NOMO-1 (cell line): ENCODE measurements around the gene TLE4.

Experiments
- DNase-seq, 2 experiments: peaks; one replicate each; lab custom pipeline; 2025; ENCODE audit not compliant: unreplicated experiment in 2 of 2; lab: John Stamatoyannopoulos, UW

The TLE4 gene

DNA sequence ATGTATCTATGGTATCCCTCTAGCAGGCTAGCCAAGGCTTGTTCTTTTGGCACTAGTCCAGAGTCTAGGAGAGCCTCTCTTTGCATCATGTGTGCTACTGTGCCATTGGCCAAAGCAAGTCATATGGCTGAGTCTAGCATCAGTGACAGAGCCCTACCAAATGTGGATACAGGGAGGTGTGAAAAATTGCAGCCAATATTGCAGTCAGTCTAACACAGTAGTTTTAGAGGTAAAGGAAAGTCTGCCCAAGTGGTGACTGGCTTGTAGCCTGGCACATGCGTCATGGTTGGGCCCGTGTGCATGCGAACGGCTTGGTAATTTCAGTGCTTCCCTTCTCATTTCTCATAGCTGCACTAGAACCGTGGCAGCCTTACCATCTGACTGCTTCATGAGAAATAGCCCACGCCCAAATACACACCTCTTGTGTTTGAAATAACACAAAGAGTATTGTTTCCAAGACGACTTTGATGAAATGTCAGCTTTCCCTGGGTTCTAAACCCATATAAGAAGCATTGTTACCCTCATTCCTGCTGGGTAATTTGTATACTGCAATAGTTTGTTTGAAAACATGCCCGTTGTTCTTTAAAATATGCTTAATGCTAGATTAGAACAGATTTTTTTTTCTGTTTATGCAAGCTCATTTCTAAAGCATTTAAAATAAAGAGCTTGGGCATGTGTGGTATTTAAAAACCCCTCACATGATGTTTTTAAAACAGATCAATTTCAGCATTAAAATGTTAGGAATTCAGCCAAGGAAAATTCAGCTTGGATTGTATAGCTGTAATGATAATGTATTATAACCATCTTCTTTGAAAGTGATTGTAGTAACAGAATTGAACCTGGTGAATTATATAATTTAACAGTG lies 113.2 kb downstream of the TLE4 start:
- DNase-seq, result no peak

DNA sequence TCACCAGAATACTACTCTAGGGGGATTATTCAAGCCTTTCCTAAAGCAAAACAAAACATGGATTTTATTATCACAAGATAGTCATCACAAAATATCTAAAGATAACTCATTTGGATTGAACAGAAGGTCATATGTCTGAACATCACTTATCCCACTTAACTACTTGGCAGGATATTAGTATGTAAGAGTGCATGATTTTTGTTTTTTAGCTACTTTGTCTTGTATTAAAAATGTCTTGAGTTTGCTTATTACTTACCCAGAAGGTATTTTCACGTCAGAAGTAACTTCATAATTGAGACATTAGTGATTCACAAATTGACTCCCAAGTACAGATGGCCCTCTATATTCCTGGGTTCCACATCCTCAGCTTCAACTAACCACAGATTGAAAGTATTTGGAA lies 113.8 kb downstream of the TLE4 start:
- no peak for DNase-seq

DNA sequence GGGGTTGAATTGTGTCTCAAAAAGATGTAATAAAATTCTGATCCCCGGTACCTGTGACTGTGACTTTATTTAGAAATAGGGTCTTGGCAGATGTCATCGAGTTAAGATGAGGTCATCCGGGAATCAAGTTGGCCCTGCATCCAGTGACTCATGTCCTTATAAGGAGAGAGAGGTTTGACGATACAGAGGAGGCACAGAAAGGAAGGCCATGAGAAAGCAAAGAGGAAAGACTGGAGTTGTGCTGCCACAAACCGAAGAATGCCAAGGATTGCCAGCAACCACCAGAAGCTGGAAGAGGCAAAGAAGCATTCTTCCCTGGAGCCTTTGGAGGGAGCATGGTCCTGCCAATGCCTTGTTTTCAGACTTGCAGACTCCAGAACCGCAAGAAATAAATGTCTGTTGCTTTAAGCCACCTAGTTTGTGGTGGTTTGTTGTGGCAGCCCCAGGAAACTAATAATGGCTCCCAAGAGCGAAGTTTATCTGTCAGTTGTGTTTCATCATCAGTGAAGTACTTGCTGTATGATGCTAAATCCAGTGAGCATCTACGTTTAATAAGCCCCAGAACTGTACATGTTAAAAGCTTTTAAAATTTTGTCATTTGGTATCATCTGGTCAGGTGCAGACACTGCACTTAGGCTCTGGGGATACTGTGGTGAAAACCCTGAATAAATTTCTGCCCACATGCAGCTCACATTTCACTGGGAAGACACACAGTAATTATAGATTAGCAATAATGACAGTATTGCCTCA lies 114.8 kb downstream of the TLE4 start:
- no peak for DNase-seq

DNA sequence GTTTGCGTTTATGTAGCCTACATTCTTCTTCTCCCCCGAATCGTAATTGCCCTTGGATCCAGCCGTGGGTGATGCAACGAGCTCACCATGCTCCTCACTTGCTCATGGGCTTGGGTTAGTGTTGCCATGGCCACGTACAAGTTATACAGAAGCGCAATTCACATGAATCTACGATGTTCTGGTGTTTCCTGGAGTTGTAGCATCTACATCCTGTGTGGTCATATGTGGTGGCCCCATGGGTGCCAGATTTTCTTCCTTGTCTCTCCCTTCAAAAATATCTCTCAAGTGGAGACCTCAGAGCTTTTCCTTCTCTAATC lies 115.3 kb downstream of the TLE4 start:
- DNase-seq, result no peak

DNA sequence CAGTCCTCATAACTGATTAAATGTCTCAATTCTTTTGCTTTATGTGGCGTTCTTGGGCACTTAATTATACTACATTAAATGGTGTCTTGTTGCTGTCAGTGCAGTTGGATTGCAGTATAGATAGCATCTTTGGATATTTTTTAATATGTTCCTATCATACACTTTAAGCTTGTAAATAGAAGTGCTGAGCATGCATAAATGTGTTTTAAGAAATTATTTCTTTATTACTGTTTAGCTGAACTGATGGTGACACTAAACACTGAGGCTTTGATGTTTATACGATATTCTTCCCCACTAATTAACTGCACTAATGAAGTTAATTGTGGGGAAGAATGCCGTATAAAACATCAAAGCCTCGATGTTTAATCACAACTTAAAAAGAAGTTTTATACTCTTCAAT lies 116.6 kb downstream of the TLE4 start:
- DNase-seq, result no peak

DNA sequence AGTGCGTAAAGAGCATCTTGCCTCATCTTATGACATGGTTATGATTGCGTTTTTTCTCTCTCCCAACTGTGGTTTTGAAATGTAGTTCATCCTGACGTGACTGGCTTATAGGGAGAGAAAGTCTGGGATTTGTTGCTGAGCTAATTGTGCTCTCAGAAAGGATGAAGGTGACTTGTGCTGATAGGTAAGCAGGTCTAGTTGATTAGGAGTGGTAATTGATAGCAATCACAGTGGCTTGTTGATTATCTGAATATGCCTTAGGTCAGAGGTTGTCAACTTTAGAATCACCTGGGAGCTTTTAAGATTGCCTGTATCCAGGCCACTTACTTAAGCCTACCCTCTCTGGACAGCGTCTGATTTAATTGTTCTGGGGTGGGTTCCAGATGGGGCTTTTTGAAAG lies 117.8 kb downstream of the TLE4 start:
- no peak for DNase-seq

DNA sequence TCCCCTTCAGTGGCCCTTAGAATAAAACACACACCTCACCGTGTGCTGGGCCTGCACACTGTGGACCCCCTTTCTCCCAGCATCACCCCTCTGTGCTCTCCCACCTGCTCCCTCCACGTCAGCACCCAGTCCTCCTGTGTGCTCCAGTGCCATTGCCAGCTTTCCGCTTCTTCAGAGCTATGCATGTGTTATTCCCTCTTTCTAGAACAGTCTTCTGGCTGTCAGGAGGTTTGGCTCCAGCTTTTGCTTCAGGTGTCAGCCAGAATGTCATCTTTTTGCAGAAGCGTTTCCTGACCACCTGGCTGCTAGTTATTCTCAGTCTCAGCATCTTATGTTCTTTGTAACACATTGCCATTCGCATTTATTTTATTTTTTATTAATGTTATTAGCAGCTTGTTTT lies 119.7 kb downstream of the TLE4 start:
- no peak for DNase-seq

DNA sequence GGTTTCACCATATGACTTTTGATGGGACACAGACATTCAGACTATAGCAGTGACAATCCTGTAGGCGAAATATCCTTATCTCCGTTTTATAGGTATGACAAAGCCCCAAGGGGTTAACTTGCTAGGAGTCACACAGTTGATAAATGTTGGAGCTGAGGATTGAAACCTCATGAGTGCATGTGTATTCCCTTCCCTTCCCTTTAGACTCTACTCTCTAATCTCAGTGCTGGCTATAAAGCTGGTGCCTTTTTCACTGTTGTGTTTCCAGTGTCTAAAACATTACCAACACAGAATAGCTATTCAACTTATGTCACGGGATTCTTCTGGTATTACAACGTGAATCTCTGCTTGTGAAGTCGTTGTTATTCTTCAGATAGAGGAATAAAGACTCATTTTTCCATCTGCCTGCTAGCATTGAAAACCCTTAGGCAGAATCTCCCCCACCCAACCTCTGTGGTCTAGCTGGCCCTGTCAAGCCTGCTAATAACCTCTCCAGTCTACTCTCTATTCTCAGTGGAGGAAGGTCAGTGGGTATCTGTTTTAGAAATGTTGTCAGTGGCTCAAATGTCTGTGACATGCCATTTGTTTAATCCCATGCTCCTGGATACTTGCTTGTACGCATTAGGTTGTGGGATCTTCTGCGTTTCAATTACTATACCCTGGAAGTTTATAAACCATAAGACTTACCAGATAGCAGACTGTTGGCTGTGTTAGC lies 121.2 kb downstream of the TLE4 start:
- no peak for DNase-seq

DNA sequence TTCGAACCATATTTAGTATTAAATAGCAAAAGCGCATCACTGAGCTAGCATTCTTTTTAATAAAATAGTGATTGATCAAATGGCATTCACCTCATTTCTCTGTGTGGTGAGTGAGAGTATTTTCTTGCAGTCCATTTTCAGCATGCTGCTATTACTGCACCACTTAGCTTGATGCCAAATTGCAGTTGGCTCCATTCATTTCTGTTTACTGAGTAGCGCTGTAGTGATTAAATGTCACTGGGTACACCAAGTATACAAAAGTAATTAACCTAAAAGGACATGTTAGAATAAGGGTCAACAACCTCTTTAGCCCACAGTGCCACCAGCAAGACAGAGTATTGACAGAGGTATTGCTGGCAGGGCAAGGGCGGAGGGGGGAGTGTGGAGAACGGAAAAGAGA lies 122.0 kb downstream of the TLE4 start:
- DNase-seq, result no peak

DNA sequence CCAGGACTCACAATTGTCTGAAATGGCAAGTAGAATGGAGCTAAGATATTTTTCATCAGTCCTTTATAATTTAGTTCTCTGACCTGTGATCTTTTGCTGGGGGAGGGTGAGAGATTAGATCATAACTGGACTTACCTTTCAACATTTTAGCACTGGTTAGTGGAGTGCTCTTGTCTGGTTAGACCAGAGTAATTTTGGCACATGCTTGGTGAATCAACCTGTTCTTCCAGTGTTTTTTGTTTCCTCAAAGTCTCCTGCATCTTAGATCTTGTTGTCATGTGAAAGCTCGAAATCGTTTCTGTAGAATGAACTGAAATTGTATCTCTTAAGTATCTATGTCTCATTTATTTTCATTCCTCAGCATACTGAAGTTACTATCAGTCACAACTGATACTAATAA lies 122.4 kb downstream of the TLE4 start:
- DNase-seq, result no peak

DNA sequence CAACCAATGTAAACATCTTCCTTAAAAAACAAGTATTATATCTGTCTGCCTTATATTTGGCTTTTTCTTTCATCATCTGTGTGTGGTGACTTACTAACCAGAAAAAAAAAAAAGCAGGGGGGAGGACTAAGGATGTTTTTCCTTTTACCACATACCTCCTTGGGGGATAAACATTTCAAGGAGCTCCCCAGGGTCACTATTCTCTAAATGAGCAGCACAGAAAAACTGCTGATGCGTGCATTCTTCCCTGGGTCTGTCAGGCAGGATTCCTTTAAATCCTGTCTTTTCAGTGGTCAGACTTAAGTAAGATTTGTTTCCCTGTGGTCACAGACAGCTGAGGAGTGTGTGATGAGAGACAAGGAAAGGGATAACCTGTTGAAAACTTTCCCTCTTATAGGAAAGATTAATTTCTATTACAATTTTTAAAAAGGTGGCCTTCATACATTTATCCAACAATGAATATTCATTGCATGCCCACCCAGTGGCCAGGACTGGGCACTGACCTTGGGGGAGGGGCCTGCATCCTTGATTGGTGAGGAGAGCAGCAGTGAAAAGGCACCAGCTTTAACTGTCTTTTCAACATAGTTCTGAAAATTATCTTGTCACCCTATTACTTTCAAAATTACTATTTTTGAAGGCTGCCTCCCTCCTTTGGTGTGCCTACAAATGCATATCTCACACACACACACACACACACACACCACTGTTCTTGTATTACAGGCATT lies 123.1 kb downstream of the TLE4 start:
- no peak for DNase-seq

DNA sequence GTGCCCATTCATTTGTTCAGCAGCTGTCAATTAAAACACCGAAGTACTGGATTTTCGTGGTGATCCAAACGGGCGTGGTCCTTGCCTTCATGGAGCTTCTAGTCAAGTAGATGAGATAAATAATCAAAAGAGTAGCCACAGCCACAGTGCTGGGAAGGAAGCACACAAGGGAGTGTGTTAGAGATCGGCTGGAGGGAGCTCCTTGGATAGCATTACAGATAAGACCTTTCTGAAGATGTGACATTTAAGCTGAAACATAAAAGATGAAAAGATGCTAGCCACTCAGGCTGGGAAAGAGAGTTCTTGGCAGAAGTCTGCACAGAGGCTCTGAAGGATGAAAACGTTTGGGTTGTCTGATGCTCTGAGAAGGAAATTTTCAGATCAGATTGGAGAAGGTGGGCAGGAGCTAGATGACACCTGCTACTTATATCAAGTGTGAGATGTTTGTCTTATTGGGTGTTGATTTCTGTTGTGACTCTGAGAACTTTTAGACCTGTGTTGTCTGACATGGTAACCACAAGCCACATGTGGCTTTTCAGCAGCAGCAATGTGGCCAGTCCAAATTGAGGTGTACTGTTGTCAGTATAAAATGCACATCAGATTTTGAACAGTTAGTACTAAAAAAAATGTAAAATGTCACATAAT lies 123.9 kb downstream of the TLE4 start:
- DNase-seq, result no peak

DNA sequence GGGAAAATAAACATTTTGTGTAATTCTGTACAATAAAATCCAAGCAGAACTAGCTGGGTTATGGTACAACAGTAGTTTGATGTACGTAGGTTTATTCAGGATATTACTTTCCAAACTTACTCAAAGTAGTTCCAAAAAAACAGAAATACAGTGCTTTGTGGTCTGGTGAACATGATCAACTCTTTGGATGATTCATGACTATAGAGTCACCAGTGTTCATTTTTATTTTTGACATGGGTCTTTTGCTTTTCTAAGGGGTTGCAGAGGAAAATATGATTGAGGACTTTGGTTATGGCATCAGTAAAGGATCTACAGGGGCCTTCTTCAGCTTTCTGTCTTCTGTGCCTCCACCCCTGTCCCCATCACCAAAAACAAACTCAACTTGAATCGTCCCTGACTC lies 127.2 kb downstream of the TLE4 start:
- no peak for DNase-seq

DNA sequence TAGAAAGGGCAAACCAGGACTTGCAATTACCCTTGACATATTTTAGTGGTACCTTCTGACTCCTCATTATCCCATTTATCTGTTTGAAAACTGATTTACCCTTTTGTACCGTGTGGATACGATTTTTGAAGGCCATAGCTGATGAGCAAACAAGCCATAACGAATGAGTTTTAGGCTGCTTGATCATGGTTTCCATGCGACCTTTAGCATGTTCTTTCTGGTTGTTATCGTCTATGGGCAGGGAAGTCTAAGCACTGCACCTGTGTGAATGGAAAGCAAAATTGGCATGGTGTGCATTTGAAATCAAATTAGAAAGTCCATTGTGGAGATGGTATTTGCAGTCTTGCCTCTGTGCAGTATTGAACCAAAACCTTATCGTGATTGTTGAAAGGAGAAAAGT lies 127.7 kb downstream of the TLE4 start:
- no peak for DNase-seq

DNA sequence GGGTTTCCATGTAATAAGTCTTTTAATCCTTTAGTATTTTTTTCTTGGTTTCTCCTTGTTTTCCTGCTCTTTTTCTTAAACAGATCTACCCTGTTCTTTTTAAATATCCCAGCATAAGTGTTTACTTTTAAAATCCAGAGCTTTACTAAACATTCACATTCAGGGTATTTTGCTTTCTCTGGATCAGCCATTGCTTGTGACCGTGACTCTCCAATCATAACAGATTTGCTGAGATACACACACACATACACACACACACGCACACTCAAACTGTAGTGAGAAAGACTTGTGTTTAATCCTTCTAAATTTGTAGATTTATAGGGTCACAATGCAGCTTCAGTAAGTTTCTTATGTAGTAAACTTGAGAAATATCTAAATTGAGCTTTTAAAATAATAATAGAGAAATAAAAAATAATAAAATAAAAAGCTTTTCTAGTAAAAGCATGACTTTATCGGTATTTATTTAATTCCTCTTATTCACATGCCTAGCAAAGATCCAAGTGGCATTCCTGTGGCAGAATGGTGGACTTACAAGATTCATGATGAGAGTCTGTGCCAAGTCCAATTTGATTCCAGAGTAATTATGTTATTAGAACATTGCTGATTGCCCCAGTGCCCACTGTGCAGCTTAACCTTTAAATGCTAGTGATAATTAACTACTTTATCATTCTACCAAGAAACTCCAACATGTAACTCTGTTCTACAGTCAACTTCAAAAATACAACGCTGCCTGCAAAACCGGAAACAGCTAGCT lies 129.0 kb downstream of the TLE4 start:
- no peak for DNase-seq

DNA sequence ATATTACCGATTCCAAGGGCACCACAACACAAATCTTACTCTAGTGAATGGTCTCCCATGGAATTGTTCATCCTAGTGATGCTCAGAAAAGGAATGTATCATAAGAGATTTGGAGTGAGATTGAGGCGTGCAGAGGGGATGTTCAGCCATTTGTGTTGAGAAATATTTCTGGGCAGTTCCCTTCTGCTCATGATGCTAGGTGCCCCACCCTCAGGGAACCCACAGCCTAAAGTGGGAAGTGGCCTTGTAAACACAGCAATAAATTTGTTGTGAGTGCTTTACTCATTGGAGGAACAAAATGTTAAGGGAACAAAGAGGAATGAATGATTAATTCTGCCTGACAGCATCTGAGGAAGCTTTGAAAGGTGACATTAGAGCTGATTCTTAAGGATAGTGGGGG lies 129.9 kb downstream of the TLE4 start:
- DNase-seq, result peak; percentile 74 to 83

DNA sequence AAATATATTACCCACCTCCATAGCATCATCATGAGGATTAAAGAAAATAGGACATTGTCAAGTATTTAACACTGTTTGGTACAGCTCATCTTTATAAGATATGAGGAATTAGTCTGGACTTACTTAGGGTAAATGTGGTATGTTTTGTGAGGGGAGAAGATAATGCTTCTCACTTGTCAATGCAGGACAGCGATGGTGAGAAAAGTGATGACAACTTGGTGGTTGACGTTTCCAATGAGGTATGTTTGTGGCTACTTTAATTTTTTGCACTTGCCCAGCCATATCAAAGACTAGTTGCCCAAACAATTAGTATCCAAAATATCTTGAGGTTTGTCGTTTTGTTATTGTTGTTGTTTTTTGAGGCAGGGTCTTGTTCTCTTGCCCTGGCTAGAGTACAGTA lies 133.9 kb downstream of the TLE4 start:
- DNase-seq, result no peak

DNA sequence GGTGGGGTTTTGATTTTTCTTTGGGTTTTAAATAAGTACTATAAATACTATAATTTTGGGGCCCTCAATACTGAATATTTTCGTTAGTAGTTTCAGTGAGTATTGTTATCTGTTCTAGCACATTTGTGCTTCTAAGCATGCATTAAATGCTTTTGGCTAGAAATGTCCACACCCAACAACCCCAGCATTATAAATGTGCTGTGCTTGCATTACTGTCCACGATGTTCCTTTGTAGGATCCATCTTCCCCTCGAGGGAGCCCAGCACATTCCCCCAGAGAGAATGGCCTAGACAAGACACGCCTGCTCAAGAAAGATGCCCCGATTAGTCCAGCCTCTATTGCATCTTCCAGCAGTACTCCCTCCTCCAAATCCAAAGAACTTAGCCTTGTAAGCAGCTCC lies 134.7 kb downstream of the TLE4 start:
- no peak for DNase-seq

DNA sequence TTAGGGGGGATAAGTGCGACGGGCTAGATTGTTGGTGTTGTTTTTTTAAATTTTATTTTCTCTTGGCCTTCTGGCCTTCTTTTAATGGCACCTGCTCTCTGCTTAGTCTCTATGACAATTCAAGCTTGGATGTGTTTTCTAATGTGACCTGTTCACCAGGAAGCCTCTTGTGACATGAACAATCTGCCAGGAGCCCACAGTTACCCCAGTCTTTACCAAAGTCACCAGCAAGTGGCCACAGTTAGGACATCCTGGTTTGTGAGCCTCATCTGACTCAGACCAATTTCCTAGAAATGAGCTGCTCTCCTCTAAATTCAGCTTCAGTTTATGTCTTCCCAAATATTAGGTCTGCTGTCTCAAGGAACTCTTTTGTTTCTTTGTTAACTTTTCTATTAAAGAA lies 135.8 kb downstream of the TLE4 start:
- no peak for DNase-seq

DNA sequence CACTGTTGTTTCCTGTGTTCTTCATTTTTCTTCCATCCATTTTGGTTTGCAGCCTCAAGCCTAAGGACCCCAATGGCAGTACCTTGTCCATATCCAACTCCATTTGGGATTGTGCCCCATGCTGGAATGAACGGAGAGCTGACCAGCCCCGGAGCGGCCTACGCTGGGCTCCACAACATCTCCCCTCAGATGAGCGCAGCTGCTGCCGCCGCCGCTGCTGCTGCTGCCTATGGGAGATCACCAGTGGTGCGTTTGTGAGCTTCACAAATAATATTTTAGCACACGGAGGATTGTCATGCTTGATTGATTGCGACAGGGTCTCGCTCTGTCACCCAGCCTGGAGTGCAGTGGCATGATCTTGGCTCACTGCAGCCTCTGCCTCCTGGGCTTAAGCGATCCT lies 136.8 kb downstream of the TLE4 start:
- DNase-seq, result no peak
